SW480 (cell line): ENCODE results near the gene LRP11.
"Not testable (repeated sequence)": the region's sequence is repeated elsewhere in the genome, so short reads cannot be mapped to it uniquely, and the experiment has no call there.

Source experiments
- DNase-seq: peaks from one replicate; pipeline ENCODE4 v3.0.0-alpha.2; 2016; ENCODE audit warnings: low spot score

Gene LRP11

GRCh38 chr6:149848343-149848742 is 15.8 kb downstream of the LRP11 start:
- DNase-seq = not testable (repeated sequence)

- no peak for DNase-seq
Observed at GRCh38 chr6:149847939-149848267, 16.3 kb downstream of the LRP11 start.

GRCh38 chr6:149846321-149846720 is 17.8 kb downstream of the LRP11 start:
- no peak for DNase-seq

- DNase-seq = no peak
Observed at GRCh38 chr6:149845549-149845948, 18.6 kb downstream of the LRP11 start.

- DNase-seq = no peak
Observed at GRCh38 chr6:149844480-149844879, 19.7 kb downstream of the LRP11 start.

- DNase-seq = not testable (repeated sequence)
Observed at GRCh38 chr6:149844036-149844435, 20.1 kb downstream of the LRP11 start.

GRCh38 chr6:149843051-149843633 is 21.0 kb downstream of the LRP11 start:
- no peak for DNase-seq

- no peak for DNase-seq
Observed at GRCh38 chr6:149842331-149842730, 21.8 kb downstream of the LRP11 start.

- DNase-seq = peak; percentile 59
Observed at GRCh38 chr6:149840345-149841075, 23.6 kb downstream of the LRP11 start.

GRCh38 chr6:149834513-149835481 is 29.4 kb downstream of the LRP11 start:
- DNase-seq = peak; percentile 13

- no peak for DNase-seq
Observed at GRCh38 chr6:149833651-149834050, 30.5 kb downstream of the LRP11 start.

GRCh38 chr6:149831308-149831820 is 32.8 kb downstream of the LRP11 start:
- DNase-seq = no peak

- DNase-seq = no peak
Observed at GRCh38 chr6:149830731-149831307, 33.3 kb downstream of the LRP11 start.

GRCh38 chr6:149825292-149825691 is 38.9 kb downstream of the LRP11 start:
- no peak for DNase-seq

- DNase-seq = no peak
Observed at GRCh38 chr6:149823013-149823412, 41.1 kb downstream of the LRP11 start.

- no peak for DNase-seq
Observed at GRCh38 chr6:149821492-149821891, 42.7 kb downstream of the LRP11 start.

- no peak for DNase-seq
Observed at GRCh38 chr6:149820506-149820905, 43.7 kb downstream of the LRP11 start.

- DNase-seq = no peak
Observed at GRCh38 chr6:149815788-149816187, 48.4 kb downstream of the LRP11 start.

GRCh38 chr6:149813351-149813750 is 50.8 kb downstream of the LRP11 start:
- no peak for DNase-seq

GRCh38 chr6:149809798-149810197 is 54.4 kb downstream of the LRP11 start:
- no peak for DNase-seq

- no peak for DNase-seq
Observed at GRCh38 chr6:149806127-149806526, 58.0 kb downstream of the LRP11 start.

GRCh38 chr6:149783551-149783950 is 80.6 kb downstream of the LRP11 start:
- DNase-seq = no peak
